Measurements from ENCODE around the gene GSTA5. TPM values are rescaled to one million over a fixed set of nuclear protein-coding genes. Genes with fewer than 3 reads are reported as not detected.
"Not testable (repeated sequence)": the region's sequence is repeated elsewhere in the genome, so short reads cannot be mapped to it uniquely, and the experiment has no call there.

Gene GSTA5
- total and polyA plus RNA-seq, 9 donors, result not detected

GRCh38 chr6:52839124-52840055 is 1.2 kb downstream of the GSTA5 start:
- Histone ChIP-seq H3K27ac (no peak overlapping the region), H3K36me3 (no peaks in the 10 kb centered on the region), H3K4me1 (ENCODE audit: insufficient read depth) (no peaks in the 10 kb centered on the region), H3K4me3 (no peak overlapping the region), H3K9me3 (no peaks in the 10 kb centered on the region), H3K27me3 (no peaks in the 10 kb centered on the region)
- TF ChIP-seq POLR2A (IDR thresholded peaks at IDR 0.05), result no peak
- no peak for TF ChIP-seq CTCF (IDR thresholded peaks at IDR 0.05)
- no peak for TF ChIP-seq EP300 (IDR thresholded peaks at IDR 0.05)
- 67 to 70% (median 69%) methylated on average over 20 of the region's 20 CpGs for WGBS, 3 donors
- no peak for DNase-seq
- intact Hi-C loops (cut with DNase I), result no loop called here

GRCh38 chr6:52834481-52834880 is 6.1 kb downstream of the GSTA5 start:
- Histone ChIP-seq H3K27ac (no peak overlapping the region), H3K9me3 (no peaks in the 10 kb centered on the region), H3K36me3 (no peaks in the 10 kb centered on the region), H3K27me3 (no peaks in the 10 kb centered on the region), H3K4me3 (no peak overlapping the region), H3K4me1 (ENCODE audit: insufficient read depth) (no peaks in the 10 kb centered on the region)
- DNase-seq, result no peak
- intact Hi-C loops (cut with DNase I), result no loop called here
- WGBS, 3 donors, result 81 to 91% (median 84%) methylated on average over 1 of the region's 1 CpG
- TF ChIP-seq EP300 (IDR thresholded peaks at IDR 0.05) (no peak), POLR2A (IDR thresholded peaks at IDR 0.05) (no peak), CTCF (IDR thresholded peaks at IDR 0.05) (no peak)

GRCh38 chr6:52830869-52831268 is 9.7 kb downstream of the GSTA5 start:
- intact Hi-C loops (cut with DNase I), result not testable (repeated sequence)

GRCh38 chr6:52829046-52829817 is 11.4 kb downstream of the GSTA5 start:
- Histone ChIP-seq H3K4me3 (no peak overlapping the region), H3K9me3 (no peaks in the 10 kb centered on the region), H3K4me1 (ENCODE audit: insufficient read depth) (no peaks in the 10 kb centered on the region), H3K36me3 (no peaks in the 10 kb centered on the region), H3K27me3 (no peaks in the 10 kb centered on the region), H3K27ac (no peak overlapping the region)
- intact Hi-C loops (cut with DNase I), result loop anchor here in 1 of 4 donors (5.0 kb wide), 1 partner anchor 42 kb away; no protein-coding TSS in a partner anchor
- TF ChIP-seq POLR2A (IDR thresholded peaks at IDR 0.05) (no peak), CTCF (IDR thresholded peaks at IDR 0.05) (no peak), EP300 (IDR thresholded peaks at IDR 0.05) (no peak)
- no peak for DNase-seq
- 88 to 90% (median 89%) methylated on average over 35 to 37 of the region's 37 CpGs for WGBS, 3 donors

More at GRCh38 chr6:52830869-52831268, 9.7 kb downstream of the GSTA5 start:
- not testable (repeated sequence) for H3K27ac ChIP-seq; H3K4me3 ChIP-seq; DNase-seq; H3K27me3 ChIP-seq; H3K9me3 ChIP-seq; H3K4me1 ChIP-seq (ENCODE audit: insufficient read depth); H3K36me3 ChIP-seq
- 81 to 86% (median 86%) methylated on average over 4 of the region's 4 CpGs for WGBS, 3 donors

- H3K27me3 ChIP-seq; H3K4me3 ChIP-seq; H3K4me1 ChIP-seq (ENCODE audit: insufficient read depth); H3K27ac ChIP-seq; H3K9me3 ChIP-seq; DNase-seq; H3K36me3 ChIP-seq: not testable (repeated sequence)
- WGBS, 3 donors, result 72 to 77% (median 74%) methylated on average over 4 of the region's 4 CpGs
- intact Hi-C loops (cut with DNase I), result loop anchor here in 1 of 4 donors (5.0 kb wide), 1 partner anchor 41 kb away; no protein-coding TSS in a partner anchor
Measured at GRCh38 chr6:52828621-52829020, 12.0 kb downstream of the GSTA5 start.

- not testable (repeated sequence) for H3K36me3 ChIP-seq; H3K4me3 ChIP-seq; H3K27me3 ChIP-seq; H3K9me3 ChIP-seq; DNase-seq; H3K4me1 ChIP-seq (ENCODE audit: insufficient read depth); H3K27ac ChIP-seq
- intact Hi-C loops (cut with DNase I), result loop anchor here in 1 of 4 donors (5.0 kb wide), 1 partner anchor 40 kb away; no protein-coding TSS in a partner anchor
- WGBS, 3 donors, result 66 to 71% (median 70%) methylated on average over 1 of the region's 1 CpG
Measured at GRCh38 chr6:52827073-52827783, 13.4 kb downstream of the GSTA5 start.

Measured in ovary (tissue), 9 donors.